ENCODE measurements around the gene PHACTR4. TPM values are rescaled to one million over a fixed set of nuclear protein-coding genes. Genes with fewer than 3 reads are reported as not detected.

PHACTR4 gene
- total and polyA plus RNA-seq, 2 of the 13 experiments (the other 11 are each of a cell fraction or from before 2014, with no cell fraction given): 13.9 to 17.1 TPM

GRCh38 chr1:28369371-28370238 is at the start of gene PHACTR4 (continued):
- TF ChIP-seq TGIF2 (CRISPR knock-in tag; IDR thresholded peaks at IDR 0.05) (no peak), AGO2 (optimal IDR thresholded peaks at IDR 0.05; ENCODE audit: low read depth, low read length) (peak; percentile 97), ATM (IDR thresholded peaks at IDR 0.05; ENCODE audit: borderline replicate concordance) (no peak), MBNL3 (CRISPR knock-in tag; conservative IDR thresholded peaks at IDR 0.05) (no peak), DDIT3 (CRISPR knock-in tag; IDR thresholded peaks at IDR 0.05) (no peak), BRCA1 (CRISPR knock-in tag; IDR thresholded peaks at IDR 0.05) (no peak), KAT8 (CRISPR knock-in tag; IDR thresholded peaks at IDR 0.05) (peak; percentile 83; the same call in 1 of the 2 replicates), ZSCAN25 (CRISPR knock-in tag; IDR thresholded peaks at IDR 0.05) (peak; percentile 98), CSRNP2 (CRISPR knock-in tag; conservative IDR thresholded peaks at IDR 0.05; ENCODE audit: low read depth) (no peak), ZNF879 (CRISPR knock-in tag; IDR thresholded peaks at IDR 0.05) (peak; percentile 87; the same call in 1 of the 2 replicates), ATF7-NPFF (CRISPR knock-in tag; IDR thresholded peaks at IDR 0.05; ENCODE audit: low read depth) (peak; percentile 38; the same call in 1 of the 2 replicates), ATRX (CRISPR knock-in tag; IDR thresholded peaks at IDR 0.05; ENCODE audit: borderline replicate concordance) (no peak), LRRFIP1 (CRISPR knock-in tag; conservative IDR thresholded peaks at IDR 0.05) (no peak), ZMYM3 (CRISPR knock-in tag; IDR thresholded peaks at IDR 0.05) (peak; percentile 44; the same call in 1 of the 2 replicates), HNF4G (IDR thresholded peaks at IDR 0.05; ENCODE audit: borderline replicate concordance, low read depth, low read length) (peak; percentile 87; the same call in 1 of the 2 replicates), HNF4G (CRISPR knock-in tag; IDR thresholded peaks at IDR 0.05; ENCODE audit: borderline replicate concordance, low read depth) (peak; percentile 56; the same call in 1 of the 2 replicates), ZNF343 (CRISPR knock-in tag; IDR thresholded peaks at IDR 0.05) (peak; percentile 82; the same call in 1 of the 2 replicates), HNRNPLL (IDR thresholded peaks at IDR 0.05; ENCODE audit: low read depth, low read length, poor library complexity, severe bottlenecking) (peak; percentile 73)
- TF ChIP-seq, protein P1, sequence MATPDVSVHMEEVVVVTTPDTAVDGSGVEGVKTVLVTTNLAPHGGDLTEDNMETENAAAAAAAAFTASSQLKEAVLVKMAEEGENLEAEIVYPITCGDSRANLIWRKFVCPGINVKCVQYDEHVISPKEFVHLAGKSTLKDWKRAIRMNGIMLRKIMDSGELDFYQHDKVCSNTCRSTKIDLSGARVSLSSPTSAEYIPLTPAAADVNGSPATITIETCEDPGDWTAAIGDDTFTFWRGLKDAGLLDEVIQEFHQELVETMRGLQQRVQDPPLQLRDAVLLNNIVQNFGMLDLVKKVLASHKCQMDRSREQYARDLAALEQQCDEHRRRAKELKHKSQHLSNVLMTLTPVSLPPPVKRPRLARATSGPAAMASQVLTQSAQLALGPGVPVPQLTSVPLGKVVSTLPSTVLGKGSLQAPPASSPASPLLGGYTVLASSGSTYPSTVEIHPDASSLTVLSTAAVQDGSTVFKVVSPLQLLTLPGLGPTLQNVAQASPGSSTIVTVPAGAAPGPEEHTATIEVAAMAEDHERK (CRISPR knock-in tag; IDR thresholded peaks at IDR 0.05; ENCODE audit: low read depth): 0 out of 2 replicates have a peak, but pooled peaks have one; percentile 58
- TF ChIP-seq, protein P2, sequence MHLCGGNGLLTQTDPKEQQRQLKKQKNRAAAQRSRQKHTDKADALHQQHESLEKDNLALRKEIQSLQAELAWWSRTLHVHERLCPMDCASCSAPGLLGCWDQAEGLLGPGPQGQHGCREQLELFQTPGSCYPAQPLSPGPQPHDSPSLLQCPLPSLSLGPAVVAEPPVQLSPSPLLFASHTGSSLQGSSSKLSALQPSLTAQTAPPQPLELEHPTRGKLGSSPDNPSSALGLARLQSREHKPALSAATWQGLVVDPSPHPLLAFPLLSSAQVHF (CRISPR knock-in tag; IDR thresholded peaks at IDR 0.05): peak; percentile 75; the same call in 1 of the 2 replicates
- TF ChIP-seq, protein P3, sequence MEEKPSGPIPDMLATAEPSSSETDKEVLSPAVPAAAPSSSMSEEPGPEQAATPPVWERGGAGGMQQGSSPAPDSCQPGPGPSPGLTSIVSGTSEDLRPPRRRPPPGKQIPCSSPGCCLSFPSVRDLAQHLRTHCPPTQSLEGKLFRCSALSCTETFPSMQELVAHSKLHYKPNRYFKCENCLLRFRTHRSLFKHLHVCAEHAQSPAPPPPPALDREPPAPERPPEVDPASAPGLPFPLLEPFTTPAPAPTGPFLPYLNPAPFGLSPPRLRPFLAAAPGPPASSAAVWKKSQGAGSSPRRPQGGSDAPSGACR (CRISPR knock-in tag; IDR thresholded peaks at IDR 0.05): peak; percentile 85; the same call in 1 of the 2 replicates
